Heart left ventricle (tissue), 13 donors: ENCODE results near the gene HEMK1.

Source experiments
- POLR2A ChIP-seq, 2 donors: fragments of 450-650 bp; IDR thresholded peaks; one replicate each; pipeline ENCODE4 v1.6.1; 2017; ENCODE audit warnings: antibody characterized with exemption in 2 of 2, mild to moderate bottlenecking in 2 of 2, moderate library complexity in 2 of 2
- TF ChIP-seq, protein P1 (sequence below), 12 donors: fragments of 200-600 bp; sonication (generic) in 4 of 12; IDR thresholded peaks; one replicate each; pipeline versions ENCODE4 v1.5.0 to v1.8.0; 2018 to 2022; ENCODE audit warnings: antibody characterized with exemption in 12 of 12, mild to moderate bottlenecking in 5 of 12
- donor health status: ischemic (EF 13 %, LVEDD 7.1; RV severe dilation, severe dysfunction).
- donor health status: DM: no; HTN: yes; CAD: no.
- donor health status: DM: no; HTN: no; CAD: no.
- donor health status: ischemic (EF 25% LVEDD 6.9; RV normal size, moderate dysfunction).
- donor health status: ischemic (EF 25% LVEDD 5.7; RV mildly dilated, moderate dysfunction).
- donor health status: ischemic (EF 35%, LVEDD 5.7; RV mildly dilated, moderate dysfunction).
- donor health status: nonischemic (EF 11% LVEDD 7.7; RV severe dilation, severe dysfunction).
- donor health status: DM: yes; HTN: yes; CAD: no.
- donor health status: PGD.
- donor health status: ischemic (EF 29% LVEDD 5.4; RV normal size, mild dysfunction).
- donor health status: nonischemic (EF 23%, LVEDD 6.1; RV moderate dilation, normal function).

GRCh38 chr3:50525191-50525910 is 44.0 kb upstream of the HEMK1 start:
- TF ChIP-seq, protein P1, sequence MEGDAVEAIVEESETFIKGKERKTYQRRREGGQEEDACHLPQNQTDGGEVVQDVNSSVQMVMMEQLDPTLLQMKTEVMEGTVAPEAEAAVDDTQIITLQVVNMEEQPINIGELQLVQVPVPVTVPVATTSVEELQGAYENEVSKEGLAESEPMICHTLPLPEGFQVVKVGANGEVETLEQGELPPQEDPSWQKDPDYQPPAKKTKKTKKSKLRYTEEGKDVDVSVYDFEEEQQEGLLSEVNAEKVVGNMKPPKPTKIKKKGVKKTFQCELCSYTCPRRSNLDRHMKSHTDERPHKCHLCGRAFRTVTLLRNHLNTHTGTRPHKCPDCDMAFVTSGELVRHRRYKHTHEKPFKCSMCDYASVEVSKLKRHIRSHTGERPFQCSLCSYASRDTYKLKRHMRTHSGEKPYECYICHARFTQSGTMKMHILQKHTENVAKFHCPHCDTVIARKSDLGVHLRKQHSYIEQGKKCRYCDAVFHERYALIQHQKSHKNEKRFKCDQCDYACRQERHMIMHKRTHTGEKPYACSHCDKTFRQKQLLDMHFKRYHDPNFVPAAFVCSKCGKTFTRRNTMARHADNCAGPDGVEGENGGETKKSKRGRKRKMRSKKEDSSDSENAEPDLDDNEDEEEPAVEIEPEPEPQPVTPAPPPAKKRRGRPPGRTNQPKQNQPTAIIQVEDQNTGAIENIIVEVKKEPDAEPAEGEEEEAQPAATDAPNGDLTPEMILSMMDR (IDR thresholded peaks at IDR 0.05), result no peak
- TF ChIP-seq POLR2A (IDR thresholded peaks at IDR 0.05), result no peak
